ENCODE measurements around the gene PEA15.
A peak's percentile ranks its signal among the peaks of the same experiment; 100 is the strongest.

PEA15 gene

GRCh38 chr1:160205242-160206035, at the start of gene PEA15:
TSS of gene PEA15 (plus strand) at chr1:160205384. CDS start at chr1:160211545, 6,161 bp downstream.
- peak; percentile 51 to 63 for DNase-seq (ENCODE audit: low read depth in 2 of 2)

- DNase-seq (ENCODE audit: low read depth in 2 of 2), result no peak
These were observed 48.8 kb upstream of the PEA15 start for GRCh38 chr1:160156361-160156760.

GRCh38 chr1:160157174-160157573, 48.0 kb upstream of the PEA15 start:
- DNase-seq (ENCODE audit: low read depth in 2 of 2), result no peak

GRCh38 chr1:160158031-160158430, 47.2 kb upstream of the PEA15 start:
- no peak for DNase-seq (ENCODE audit: low read depth in 2 of 2)

DNA sequence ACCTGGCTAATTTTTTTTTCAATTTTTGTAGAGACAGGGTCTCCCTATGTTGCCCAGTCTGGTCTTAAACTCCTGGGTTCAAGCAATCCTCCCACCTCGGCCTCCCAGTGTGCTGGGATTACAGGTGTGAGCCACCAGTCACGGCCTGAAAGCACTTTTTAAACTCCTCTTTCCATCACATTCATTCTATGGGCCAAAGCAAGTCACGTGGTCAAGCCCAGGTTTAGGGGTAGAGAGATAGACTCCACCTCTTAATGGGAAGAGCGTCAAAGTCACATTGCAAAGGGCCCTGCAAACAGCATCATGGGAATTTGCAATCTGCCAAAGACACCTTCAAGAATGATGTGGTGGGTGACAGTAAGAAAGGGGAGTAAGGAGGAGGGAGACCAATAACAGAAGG, 46.6 kb upstream of the PEA15 start:
- no peak for DNase-seq (ENCODE audit: low read depth in 2 of 2)

DNA sequence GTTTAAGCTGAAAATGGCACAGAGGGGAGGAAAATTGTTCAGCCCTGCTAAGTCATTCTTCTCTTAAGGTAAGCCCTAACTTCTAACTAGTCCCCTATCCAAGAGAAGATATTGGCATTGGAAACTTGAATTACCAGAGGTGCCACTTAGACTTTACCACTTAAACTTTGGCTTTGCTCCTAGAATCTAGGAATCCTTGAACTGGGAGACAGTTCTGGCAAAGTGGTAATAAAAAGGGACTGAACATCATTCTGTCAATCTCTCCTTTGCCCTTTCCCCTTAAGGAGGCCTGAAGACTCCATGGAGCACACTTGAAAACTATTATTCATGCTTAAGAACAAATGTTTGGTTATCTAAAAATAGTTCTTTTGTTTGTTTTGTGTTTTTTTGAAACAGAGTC, 45.3 kb upstream of the PEA15 start:
- DNase-seq (ENCODE audit: low read depth in 2 of 2), result no peak

DNA sequence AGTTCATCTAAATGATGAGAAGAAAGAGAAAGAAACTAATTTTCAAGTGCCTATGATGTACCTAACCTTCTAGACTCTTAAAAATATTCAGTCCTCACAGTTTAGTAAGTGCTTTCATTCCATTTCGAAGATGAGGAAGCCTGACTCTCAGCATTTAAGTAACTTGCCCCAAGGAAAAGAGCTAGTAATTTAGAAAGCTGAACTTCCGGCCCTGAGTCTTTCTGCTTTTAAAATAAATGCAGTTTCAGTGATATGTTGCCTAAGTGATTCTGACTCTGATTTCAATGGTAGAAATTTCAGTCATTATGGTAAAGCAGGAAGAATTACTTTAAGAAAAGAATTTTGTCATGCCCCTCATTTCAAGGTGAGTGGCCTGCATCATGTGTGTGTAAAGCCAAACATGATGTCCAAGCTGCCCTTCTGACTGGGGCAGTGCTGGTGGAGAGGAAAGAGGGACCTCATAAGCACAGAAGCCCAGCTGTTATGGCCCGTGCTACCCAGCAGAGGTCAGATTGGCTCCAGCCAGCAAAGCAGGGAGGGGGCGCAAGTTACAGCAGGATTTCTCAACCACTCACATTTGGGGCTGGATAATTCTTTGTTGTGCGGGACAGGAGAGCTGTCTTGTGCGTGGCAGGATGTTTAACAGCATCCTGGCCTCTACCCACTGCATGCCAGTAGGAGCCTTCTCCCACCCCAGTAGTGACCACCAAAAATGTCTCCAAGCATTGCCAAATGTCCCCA, 43.0 kb upstream of the PEA15 start:
- no peak for DNase-seq (ENCODE audit: low read depth in 2 of 2)

DNA sequence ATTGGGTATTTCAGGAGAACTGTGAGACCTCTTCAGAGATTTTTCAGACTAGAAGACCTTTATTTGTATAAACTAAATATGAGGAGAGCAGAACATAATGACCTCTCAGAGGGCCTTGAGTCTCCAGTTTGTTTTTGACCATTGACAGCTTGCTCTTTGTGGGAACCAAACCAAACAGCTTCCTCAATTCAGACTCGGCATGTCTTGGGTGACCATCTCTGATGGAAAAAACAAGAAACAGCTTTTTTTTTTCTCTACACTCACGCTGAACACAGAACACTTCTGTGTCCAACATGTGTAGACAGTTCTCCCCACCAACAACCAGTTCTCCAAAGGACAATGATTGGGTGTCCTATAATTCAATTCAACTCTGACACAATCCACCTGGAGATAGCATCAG, 42.3 kb upstream of the PEA15 start:
- DNase-seq (ENCODE audit: low read depth in 2 of 2), result no peak

- no peak for DNase-seq (ENCODE audit: low read depth in 2 of 2)
These were observed 41.6 kb upstream of the PEA15 start for GRCh38 chr1:160163615-160164014.

GRCh38 chr1:160164121-160164520, 41.1 kb upstream of the PEA15 start:
- no peak for DNase-seq (ENCODE audit: low read depth in 2 of 2)

GRCh38 chr1:160166166-160166868, 38.9 kb upstream of the PEA15 start:
- DNase-seq (ENCODE audit: low read depth in 2 of 2), result no peak

DNA sequence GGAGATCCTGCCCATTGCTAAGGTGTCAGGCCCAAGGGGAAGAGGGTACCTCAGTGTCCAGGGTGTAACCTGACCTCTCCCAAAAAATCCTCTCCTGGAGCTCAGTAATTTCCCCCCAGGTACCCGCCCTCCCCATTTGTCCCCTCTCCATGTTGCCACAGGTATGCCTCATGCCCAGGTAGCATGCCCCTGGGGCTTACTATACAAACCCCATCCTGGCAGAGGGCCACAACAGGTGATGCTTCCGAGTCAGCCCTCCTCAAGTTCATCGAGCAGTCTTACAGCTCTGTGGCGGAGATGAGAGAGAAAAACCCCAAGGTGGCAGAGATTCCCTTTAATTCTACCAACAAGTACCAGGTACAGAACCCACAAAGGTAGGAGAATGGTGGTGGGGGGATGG, 38.1 kb upstream of the PEA15 start:
- DNase-seq (ENCODE audit: low read depth in 2 of 2), result no peak

- no peak for DNase-seq (ENCODE audit: low read depth in 2 of 2)
These were observed 37.6 kb upstream of the PEA15 start for GRCh38 chr1:160167580-160167979.

- no peak for DNase-seq (ENCODE audit: low read depth in 2 of 2)
These were observed 37.2 kb upstream of the PEA15 start for GRCh38 chr1:160168016-160168415.

DNA sequence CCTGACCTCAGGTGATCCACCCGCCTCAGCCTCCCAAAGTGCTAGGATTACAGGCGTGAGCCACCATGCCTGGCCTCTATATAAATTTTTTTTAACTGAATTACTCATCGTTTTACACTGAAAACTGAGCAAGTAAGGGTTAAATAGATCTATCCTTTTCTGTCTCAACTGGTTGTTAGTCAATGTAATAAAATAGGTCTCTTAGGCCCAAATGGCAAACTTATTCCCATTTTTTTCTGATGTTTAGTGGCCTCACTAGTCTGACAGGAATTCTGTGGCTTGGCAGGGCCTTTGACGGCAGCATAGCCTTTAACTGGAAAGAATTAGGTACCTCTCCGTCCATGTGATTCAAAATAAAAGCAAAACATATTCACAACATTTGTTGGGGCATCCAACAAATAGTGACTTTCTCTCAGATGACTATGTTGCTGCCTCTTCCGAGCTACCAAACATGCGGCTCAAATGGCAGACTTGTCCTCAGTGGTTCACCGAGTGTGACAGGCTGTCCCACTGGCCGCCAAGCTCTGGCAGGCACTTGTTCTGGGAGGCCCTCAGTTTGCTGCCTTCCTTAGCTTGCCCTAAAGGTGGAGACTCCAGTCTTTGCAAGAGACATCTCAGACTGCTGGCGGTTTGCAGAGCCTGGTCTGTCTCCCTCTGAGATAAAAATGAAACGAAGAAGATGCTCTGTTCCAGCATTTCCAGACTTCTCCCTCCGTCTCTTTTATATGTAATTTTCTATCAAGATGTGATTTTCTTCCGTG, 36.4 kb upstream of the PEA15 start:
- DNase-seq (ENCODE audit: low read depth in 2 of 2), result no peak

DNA sequence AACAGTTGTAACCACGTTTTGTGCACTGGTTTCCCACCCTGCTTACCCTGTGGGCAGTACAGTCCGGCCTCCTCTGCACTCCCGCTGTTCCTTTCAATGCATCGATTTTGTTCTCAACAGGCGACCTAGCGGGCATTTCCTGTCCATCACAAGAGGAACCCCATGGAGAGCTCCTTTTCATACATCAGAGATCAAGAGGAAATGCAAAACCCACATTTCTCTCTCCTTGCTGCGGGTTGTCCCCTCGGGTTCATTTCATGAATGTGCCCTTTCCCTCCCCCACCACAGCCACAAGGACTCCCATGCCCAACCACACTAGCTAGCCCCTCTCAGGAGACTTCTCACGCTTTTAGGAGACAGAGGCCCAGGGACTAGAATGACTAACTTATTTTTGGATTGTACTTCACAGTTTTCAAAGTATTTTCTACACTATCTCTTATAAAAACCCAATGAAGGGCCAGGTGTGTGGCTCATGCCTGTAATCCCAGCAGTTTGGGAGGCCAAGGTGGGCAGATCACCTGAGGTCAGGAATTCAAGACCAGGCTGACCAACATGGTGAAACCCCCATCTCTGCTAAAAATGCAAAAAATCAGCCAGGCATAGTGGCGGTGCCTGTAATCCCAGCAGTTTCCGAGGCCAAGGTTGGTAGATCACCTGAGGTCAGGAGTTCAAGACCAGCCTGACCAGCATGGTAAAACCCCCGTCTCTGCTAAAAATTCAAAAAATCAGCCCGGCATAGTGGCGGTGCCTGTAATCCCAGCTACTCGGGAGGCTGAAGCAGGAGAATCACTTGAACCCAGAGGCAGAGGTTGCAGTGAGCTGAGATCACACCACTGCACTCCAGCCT, 35.4 kb upstream of the PEA15 start:
- peak; percentile 28 to 50 for DNase-seq (ENCODE audit: low read depth in 2 of 2)

- DNase-seq (ENCODE audit: low read depth in 2 of 2), result no peak
These were observed 33.8 kb upstream of the PEA15 start for GRCh38 chr1:160171354-160171753.

- no peak for DNase-seq (ENCODE audit: low read depth in 2 of 2)
These were observed 33.2 kb upstream of the PEA15 start for GRCh38 chr1:160171980-160172379.

GRCh38 chr1:160177231-160177630, 28.0 kb upstream of the PEA15 start:
- DNase-seq (ENCODE audit: low read depth in 2 of 2), result no peak

- DNase-seq (ENCODE audit: low read depth in 2 of 2), result no peak
These were observed 27.5 kb upstream of the PEA15 start for GRCh38 chr1:160177667-160178066.

DNA sequence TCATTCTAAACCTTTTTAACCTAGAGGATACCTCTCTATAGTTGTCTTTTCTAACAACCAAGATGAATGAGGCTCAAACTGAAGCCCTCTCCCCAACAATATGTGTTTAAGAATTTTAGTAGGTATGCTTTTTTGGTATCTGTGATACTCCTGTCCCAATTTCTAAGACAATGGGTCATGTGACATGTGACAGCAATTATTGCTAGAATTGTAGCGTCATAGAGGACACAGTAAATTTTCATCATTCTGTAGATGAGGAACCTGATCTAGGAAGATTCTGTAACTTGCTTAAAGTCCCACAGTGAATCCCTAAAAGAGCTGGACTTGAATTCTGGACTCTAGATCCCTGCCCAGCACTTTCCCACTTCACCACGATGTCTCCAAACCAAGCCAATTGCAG, 26.5 kb upstream of the PEA15 start:
- no peak for DNase-seq (ENCODE audit: low read depth in 2 of 2)

All from stimulated activated CD8-positive, alpha-beta memory T cell treated with anti-CD3 and anti-CD28 coated beads, Interleukin-15, amount 100 ng/mL, for 48 hours (primary cell).